Mesodermal cell (in vitro differentiated cells): ENCODE measurements around the gene MUL1.

Experiments
- H3K27ac ChIP-seq: 2 replicates; pipeline ENCODE4 v1.7.0; 2013; ENCODE audit warnings: mild to moderate bottlenecking, low read depth, low read length, moderate library complexity; ENCODE audit not compliant: severe bottlenecking
- H3K36me3 ChIP-seq: 2 replicates; pipeline ENCODE4 v1.7.1; 2013; ENCODE audit warnings: mild to moderate bottlenecking, low read length, moderate library complexity; ENCODE audit not compliant: control insufficient read depth, insufficient read depth
- H3K4me1 ChIP-seq: one replicate; pipeline ENCODE4 v1.7.1; 2013; ENCODE audit warnings: mild to moderate bottlenecking, low read length; ENCODE audit not compliant: insufficient read depth, control insufficient read depth, poor library complexity, severe bottlenecking
- H3K4me3 ChIP-seq: 2 replicates; pipeline ENCODE4 v1.7.0; 2013; ENCODE audit warnings: low read length, control low read depth, mild to moderate bottlenecking; ENCODE audit not compliant: insufficient read depth, poor library complexity, severe bottlenecking; ENCODE audit errors: extremely low read depth
- H3K9me3 ChIP-seq: 2 replicates; pipeline ENCODE4 v1.7.1; 2013; ENCODE audit warnings: mild to moderate bottlenecking, low read length, moderate library complexity; ENCODE audit not compliant: control insufficient read depth
- WGBS, 2 experiments: methylation state at CpG; one replicate each; pipeline ENCODE4 v1.1.5; 2013; ENCODE audit warnings: missing lambda C conversion rate in 2 of 2; ENCODE audit not compliant: insufficient coverage in 2 of 2; 5-methylcytosine and 5-hydroxymethylcytosine counted together

Gene MUL1

GRCh38 chr1:20465187-20465586 is 42.8 kb downstream of the MUL1 start:
- no peaks in the 10 kb centered on the region for H3K4me1 ChIP-seq
- 63 to 66% methylated on average over 2 to 4 of the region's 5 CpGs for WGBS, 2 experiments
- H3K27ac ChIP-seq = no peak overlapping the region
- H3K9me3 ChIP-seq = no peaks in the 10 kb centered on the region
- no peak overlapping the region for H3K4me3 ChIP-seq
- no peaks in the 10 kb centered on the region for H3K36me3 ChIP-seq

DNA sequence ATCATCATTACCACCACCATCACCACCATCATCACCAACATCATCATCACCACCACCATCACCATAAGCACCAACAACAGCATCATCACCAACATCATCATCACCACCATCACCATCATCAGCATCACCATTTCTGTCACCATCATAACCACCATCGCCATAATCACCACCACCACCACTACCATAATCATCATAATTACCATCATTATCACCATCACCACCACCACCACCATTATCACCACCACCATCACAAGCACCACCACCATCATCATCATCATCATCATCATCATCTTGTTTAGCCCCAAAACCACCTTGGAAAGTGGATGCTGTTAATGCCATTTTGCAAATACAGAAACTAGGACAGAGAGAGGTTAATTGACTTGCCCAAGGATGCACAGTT is 44.4 kb downstream of the MUL1 start:
- H3K4me3 ChIP-seq = no peak overlapping the region
- WGBS, 2 experiments = 77 to 80% methylated on average over 1 of the region's 1 CpG
- H3K9me3 ChIP-seq = no peaks in the 10 kb centered on the region
- no peaks in the 10 kb centered on the region for H3K4me1 ChIP-seq
- no peaks in the 10 kb centered on the region for H3K36me3 ChIP-seq
- no peak overlapping the region for H3K27ac ChIP-seq

GRCh38 chr1:20462397-20462796 is 45.6 kb downstream of the MUL1 start:
- no peaks in the 10 kb centered on the region for H3K36me3 ChIP-seq
- 75 to 79% methylated on average over 2 to 3 of the region's 3 CpGs for WGBS, 2 experiments

DNA sequence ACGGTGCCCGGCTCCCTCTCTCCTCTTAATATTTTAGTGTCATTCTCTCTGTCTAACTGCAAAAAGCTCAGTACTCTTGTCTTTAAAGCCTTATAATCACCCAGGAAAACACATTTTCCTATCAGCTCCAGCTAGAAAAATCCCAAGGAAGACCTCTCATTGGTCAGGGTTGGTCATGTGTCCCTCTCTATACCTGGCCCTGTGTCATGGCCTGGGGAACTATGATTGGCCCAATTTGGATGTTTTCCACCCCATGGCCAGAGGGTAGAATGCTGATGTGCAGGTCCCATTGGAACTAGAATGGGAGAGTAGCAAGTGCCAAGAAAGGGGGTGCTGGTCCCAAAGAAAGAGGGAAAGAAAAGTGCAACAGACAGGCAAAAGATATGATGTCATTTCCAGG is 49.2 kb downstream of the MUL1 start:
- Histone ChIP-seq H3K9me3 (no peaks in the 10 kb centered on the region), H3K27ac (no peak overlapping the region), H3K4me3 (no peak overlapping the region), H3K4me1 (no peaks in the 10 kb centered on the region), H3K36me3 (no peaks in the 10 kb centered on the region)
- 94 to 96% methylated on average over 2 of the region's 2 CpGs for WGBS, 2 experiments

More at GRCh38 chr1:20462397-20462796, 45.6 kb downstream of the MUL1 start:
- H3K27ac ChIP-seq = no peak overlapping the region
- H3K4me3 ChIP-seq = no peak overlapping the region
- no peaks in the 10 kb centered on the region for H3K4me1 ChIP-seq
- H3K9me3 ChIP-seq = no peaks in the 10 kb centered on the region

- H3K9me3 ChIP-seq = no peaks in the 10 kb centered on the region
- WGBS, 2 experiments = 90 to 96% methylated on average over 3 to 4 of the region's 4 CpGs
- H3K4me1 ChIP-seq = no peaks in the 10 kb centered on the region
- H3K27ac ChIP-seq = no peak overlapping the region
- no peaks in the 10 kb centered on the region for H3K36me3 ChIP-seq
- H3K4me3 ChIP-seq = no peak overlapping the region
These were observed 53.9 kb downstream of the MUL1 start for GRCh38 chr1:20454004-20454403.

GRCh38 chr1:20449735-20450311 is 58.1 kb downstream of the MUL1 start:
- no peak overlapping the region for H3K27ac ChIP-seq
- H3K36me3 ChIP-seq = no peaks in the 10 kb centered on the region
- 100% methylated on average over 1 to 2 of the region's 4 CpGs for WGBS, 2 experiments
- H3K9me3 ChIP-seq = no peaks in the 10 kb centered on the region
- H3K4me3 ChIP-seq = no peak overlapping the region
- H3K4me1 ChIP-seq = no peaks in the 10 kb centered on the region
